Kidney epithelial cell (primary cell): Measurements from ENCODE around the gene CFAP97D1. TPM values are rescaled to one million over a fixed set of nuclear protein-coding genes. Genes with fewer than 3 reads are reported as not detected.

ENCODE experiments used
- DNase-seq: peaks from one replicate; pipeline ENCODE4 v3.0.0-alpha.2; 2010; ENCODE audit warnings: low read depth
- H3K27me3 ChIP-seq: 2 replicates; pipeline ENCODE4 v1.6.0; 2011; ENCODE audit warnings: low read length; ENCODE audit not compliant: control insufficient read depth, insufficient read depth
- H3K36me3 ChIP-seq: 2 replicates; pipeline ENCODE4 v1.5.1; 2011; ENCODE audit warnings: low read length; ENCODE audit not compliant: control insufficient read depth, insufficient read depth
- H3K4me3 ChIP-seq: 2 replicates; pipeline ENCODE4 v1.5.1; 2011; ENCODE audit warnings: low read depth, mild to moderate bottlenecking, control low read depth, low read length
- total RNA-seq: library from RNA; depleted of rRNA; stranded (reverse); fragments of >200 nt; gene quantifications from 2 replicates; pipeline ENCODE4 v1.2.3, GENCODE V29; 2015
- TF ChIP-seq, protein P1 (sequence below): IDR thresholded peaks from 2 replicates; pipeline ENCODE4 v1.5.1; 2011; ENCODE audit warnings: mild to moderate bottlenecking, moderate library complexity, low read length, control low read depth, inconsistent platforms; ENCODE audit not compliant: insufficient read depth, poor library complexity, severe bottlenecking

The CFAP97D1 gene
- total RNA-seq, 1 donor from 2014 or later: not detected

DNA sequence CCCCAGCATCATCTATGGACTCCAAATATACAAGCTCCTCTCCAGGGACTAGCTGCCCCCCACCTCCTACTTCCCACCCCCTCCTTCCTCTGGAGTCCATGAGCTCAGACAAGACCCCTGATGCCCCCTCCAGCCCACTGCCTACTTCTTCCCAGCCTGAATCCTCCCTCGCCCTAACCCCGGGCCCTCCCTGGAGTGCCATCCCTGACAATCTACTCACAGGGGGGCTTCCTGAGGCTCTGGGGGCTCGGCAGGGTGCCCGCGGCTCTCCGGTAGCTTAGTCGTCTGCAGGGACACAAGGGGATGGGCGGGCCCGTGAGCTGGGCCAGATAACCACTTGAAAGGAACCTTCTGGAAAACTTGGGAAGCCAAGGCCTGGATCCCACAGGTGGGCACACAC, 37.6 kb downstream of the CFAP97D1 start:
- Histone ChIP-seq H3K27me3 (no peaks in the 10 kb centered on the region), H3K4me3 (no peak overlapping the region), H3K36me3 (peaks cover 3% of the 10 kb centered on the region)
- TF ChIP-seq, protein P1, sequence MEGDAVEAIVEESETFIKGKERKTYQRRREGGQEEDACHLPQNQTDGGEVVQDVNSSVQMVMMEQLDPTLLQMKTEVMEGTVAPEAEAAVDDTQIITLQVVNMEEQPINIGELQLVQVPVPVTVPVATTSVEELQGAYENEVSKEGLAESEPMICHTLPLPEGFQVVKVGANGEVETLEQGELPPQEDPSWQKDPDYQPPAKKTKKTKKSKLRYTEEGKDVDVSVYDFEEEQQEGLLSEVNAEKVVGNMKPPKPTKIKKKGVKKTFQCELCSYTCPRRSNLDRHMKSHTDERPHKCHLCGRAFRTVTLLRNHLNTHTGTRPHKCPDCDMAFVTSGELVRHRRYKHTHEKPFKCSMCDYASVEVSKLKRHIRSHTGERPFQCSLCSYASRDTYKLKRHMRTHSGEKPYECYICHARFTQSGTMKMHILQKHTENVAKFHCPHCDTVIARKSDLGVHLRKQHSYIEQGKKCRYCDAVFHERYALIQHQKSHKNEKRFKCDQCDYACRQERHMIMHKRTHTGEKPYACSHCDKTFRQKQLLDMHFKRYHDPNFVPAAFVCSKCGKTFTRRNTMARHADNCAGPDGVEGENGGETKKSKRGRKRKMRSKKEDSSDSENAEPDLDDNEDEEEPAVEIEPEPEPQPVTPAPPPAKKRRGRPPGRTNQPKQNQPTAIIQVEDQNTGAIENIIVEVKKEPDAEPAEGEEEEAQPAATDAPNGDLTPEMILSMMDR: no peak
- DNase-seq: no peak

- Histone ChIP-seq H3K4me3 (no peak overlapping the region), H3K36me3 (peaks cover 1% of the 10 kb centered on the region)
- TF ChIP-seq, protein P1: no peak
Observed at GRCh38 chr17:43818966-43819365, 38.7 kb downstream of the CFAP97D1 start.

GRCh38 chr17:43820759-43821158, 40.5 kb downstream of the CFAP97D1 start:
- H3K36me3 ChIP-seq: peaks cover 1% of the 10 kb centered on the region
- TF ChIP-seq, protein P1: no peak
- no peak overlapping the region for H3K4me3 ChIP-seq
- DNase-seq: no peak
- no peaks in the 10 kb centered on the region for H3K27me3 ChIP-seq

More at GRCh38 chr17:43818966-43819365, 38.7 kb downstream of the CFAP97D1 start:
- no peaks in the 10 kb centered on the region for H3K27me3 ChIP-seq
- no peak for DNase-seq

DNA sequence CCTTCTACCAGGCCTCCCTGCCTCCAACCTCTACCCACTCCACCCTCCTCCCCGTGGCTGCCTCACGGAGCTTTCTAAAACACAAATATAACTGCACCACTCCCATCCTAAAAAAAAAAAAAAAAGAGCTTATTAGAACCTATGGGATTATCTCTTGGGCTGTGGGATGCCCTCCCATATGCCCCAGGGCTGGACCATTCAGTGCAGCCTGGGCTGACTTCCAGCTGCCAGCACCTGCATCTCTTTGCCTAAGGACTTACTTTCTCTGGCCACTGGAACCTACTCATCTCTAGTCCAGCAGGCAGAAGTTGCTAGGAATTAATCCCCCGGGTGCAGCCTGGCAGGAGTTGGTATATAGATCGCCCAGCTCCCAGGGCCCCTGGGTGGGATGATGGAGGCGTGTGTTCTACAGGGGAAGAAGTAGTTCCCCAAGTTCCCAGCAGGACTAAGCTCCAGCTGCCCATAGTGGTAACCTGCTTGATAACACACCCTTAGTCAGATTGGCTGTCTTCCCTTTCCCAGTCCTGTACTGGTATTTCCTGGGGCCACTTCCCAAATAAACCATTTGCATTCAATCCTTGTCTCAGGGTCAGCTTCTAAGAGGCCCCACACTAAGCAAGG, 42.4 kb downstream of the CFAP97D1 start:
- no peak overlapping the region for H3K4me3 ChIP-seq
- H3K36me3 ChIP-seq: peaks cover 1% of the 10 kb centered on the region
- no peaks in the 10 kb centered on the region for H3K27me3 ChIP-seq
- TF ChIP-seq, protein P1: no peak
- no peak for DNase-seq

DNA sequence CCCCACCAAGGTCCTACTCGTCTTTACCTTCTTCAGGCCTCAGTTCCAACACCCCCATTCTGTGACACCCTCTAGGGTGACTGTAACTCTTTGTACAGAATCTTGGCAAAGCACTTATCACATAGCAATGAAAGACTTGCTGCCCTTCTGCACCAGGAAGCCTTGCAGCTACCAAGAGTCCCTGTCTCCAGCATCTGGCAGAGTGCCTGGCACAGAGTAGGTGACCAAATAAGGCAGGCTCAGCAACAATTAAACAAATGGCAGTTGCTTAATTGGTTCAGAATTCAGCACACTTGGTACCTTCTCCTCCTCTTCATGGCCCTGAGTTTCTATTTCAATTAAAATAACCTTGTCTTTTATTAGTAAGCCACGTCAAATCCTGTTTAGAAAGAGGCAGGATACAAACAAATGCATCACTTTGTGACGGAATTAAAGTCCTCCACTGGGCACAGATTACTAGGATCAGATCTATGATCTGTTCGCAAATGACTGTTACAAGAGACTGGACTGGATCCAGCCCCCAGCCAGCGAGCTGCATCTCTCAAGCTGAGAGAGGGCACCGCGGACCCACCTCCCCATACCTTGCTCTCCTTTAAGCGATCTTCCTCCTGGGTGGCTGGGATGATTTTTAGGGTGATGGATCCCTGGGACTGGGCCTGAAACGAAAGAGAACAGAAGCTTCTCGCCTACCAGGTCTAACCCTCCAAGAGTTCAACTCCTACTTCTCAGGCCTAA, 43.3 kb downstream of the CFAP97D1 start:
- Histone ChIP-seq H3K27me3 (no peaks in the 10 kb centered on the region), H3K4me3 (no peak overlapping the region), H3K36me3 (peaks cover 2% of the 10 kb centered on the region)
- no peak for DNase-seq
- TF ChIP-seq, protein P1: no peak
